Erythroblast (primary cell): ENCODE data around the gene SEPTIN14.
"Not testable (repeated sequence)": the region's sequence is repeated elsewhere in the genome, so short reads cannot be mapped to it uniquely, and the experiment has no call there.

Experiments
- DNase-seq, 2 experiments: peaks; one replicate each; lab custom pipeline; 2025; lab: John Stamatoyannopoulos, UW
- GATA1 ChIP-seq: IDR thresholded peaks from 2 replicates; pipeline ENCODE4 v1.6.1; 2011; ENCODE audit warnings: low read depth, mild to moderate bottlenecking, control low read depth, low read length, moderate library complexity
- POLR2A ChIP-seq: IDR thresholded peaks from 2 replicates; pipeline ENCODE4 v1.6.1; 2011; ENCODE audit warnings: mild to moderate bottlenecking, low read length

Gene SEPTIN14

DNA sequence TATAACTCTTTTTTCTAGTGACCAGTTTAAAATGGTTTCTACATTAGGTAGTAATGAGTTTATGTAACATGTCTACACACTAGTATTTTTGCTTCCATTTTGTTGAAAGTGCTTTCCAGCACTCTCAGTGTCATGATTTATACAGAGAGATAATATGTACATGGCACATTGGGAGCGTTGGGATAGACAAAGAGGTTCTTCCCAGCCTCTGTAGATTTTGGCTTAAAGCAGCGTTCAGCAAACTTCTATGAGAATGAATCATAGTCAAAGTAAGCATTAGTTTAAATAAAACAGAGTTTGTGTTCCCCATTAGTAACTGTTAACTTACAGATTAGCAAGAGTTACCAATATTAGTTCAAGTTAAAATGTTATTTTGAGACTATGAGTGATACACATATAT lies 43.9 kb downstream of the SEPTIN14 start:
- DNase-seq: no peak
- TF ChIP-seq GATA1: no peak
- no peak for TF ChIP-seq POLR2A

DNA sequence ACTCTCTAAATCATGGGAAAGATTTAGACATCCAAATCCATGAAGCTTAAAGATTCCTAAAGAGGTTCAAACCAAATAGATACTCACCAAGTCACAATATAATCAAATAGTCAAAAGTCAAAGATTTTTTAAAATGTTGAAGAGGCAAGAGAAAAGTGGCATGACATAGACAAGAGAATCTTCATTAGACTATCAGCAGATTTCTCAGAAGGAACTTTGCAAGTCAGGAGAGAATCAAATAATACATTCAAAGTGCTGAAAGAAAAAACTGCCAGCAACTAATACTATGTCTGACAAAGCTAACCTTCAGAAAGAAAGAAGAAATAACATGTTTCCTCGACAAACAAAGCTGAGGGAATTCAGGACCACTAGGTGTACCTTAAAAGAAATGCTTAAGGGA lies 65.3 kb downstream of the SEPTIN14 start:
- not testable (repeated sequence) for DNase-seq

DNA sequence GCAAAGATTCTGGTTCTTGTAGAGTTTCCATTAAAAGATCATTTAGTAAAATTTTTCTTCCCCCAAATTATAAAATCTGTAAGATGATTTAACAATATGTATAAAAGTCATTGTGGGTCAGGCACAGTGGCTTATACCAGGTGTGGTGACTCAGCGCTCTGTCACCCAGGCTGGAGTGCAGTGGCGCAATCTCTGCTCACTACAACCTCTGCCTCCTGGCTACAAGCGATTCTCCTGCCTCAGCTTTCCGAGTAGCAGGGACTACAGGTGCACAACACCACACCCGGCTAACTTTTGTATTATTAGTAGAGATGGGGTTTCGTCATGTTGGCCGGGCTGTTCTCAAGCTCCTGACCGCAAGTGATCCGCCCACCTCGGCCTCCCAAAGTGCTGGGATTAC lies 68.0 kb downstream of the SEPTIN14 start:
- no peak for TF ChIP-seq POLR2A
- no peak for DNase-seq

DNA sequence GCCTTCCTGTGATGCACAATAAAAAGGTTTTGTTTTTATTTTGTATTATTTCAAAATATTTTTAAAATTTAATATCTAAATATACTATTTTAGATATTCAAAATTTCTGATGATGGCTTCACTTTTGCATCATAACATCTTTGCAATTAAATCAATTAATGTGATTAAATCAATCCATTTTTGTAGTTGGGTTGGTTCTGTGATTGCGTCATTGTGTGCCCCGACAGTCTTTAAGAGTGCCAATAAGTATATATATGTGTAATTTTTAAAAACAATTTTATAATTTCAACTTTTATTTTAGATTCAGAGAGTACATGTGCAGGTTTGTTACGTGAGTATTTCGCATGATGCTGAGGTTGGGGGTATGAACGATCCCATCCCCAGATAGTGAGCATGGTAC lies 70.5 kb downstream of the SEPTIN14 start:
- no peak for TF ChIP-seq POLR2A
- TF ChIP-seq GATA1: no peak
- DNase-seq: no peak

DNA sequence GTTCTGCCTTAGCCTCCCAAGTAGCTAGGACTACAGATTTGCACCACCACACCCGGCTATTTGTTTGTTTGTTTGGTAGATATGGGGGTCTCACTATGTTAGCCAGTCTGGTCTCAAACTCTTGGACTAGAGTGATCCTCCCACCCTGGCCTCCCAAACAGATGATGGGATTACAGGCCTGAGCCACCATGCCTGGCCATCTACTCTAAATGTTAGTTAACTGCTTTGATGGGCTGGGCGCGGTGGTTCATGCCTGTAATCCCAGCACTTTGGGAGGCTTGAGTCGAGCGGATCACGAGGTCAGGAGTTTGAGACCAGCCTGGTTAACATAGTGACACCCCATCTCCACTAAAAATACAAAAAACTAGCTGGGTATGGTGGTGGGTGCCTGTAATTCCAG lies 74.8 kb downstream of the SEPTIN14 start:
- no peak for DNase-seq
- TF ChIP-seq GATA1 (no peak), POLR2A (no peak)

DNA sequence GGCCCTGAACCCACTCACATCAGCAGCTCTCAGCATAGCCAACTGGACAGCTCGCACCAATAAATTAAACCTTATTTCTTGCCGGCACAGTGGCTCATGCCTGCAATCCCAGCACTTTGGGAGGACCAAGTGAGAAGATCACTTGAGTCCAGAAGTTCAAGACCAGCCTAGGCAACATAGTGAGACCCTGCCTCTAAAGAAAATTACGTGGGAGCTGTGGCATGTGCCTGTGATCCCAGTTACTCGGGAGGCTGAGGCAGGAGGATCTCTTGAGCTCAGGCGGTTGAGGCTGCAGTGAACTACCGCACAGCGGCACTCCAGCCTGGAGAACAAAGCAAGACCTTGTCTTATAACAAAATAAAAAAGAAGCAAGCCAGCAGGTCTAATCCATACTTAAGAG lies 75.7 kb downstream of the SEPTIN14 start:
- no peak for DNase-seq
- no peak for TF ChIP-seq GATA1
- TF ChIP-seq POLR2A: no peak

DNA sequence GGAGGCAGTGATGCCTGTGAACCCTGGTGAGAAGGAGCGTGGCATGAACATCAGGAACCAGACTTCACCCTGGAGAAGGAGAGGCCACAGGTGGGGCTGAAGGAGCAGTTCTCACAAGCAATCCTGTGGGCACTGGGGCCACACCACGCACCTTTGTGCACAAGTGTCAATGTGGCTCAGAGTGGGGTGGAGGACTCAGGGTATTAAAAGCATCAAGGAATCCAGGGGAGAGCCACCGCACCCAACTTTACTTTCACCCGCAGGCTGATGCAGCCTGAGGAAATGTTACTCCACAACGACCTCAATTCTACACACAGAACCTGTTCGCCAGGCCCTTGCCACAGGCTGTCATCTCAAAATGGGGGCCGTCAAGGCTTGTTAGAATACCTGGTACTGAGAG lies 77.1 kb downstream of the SEPTIN14 start:
- not testable (repeated sequence) for DNase-seq

DNA sequence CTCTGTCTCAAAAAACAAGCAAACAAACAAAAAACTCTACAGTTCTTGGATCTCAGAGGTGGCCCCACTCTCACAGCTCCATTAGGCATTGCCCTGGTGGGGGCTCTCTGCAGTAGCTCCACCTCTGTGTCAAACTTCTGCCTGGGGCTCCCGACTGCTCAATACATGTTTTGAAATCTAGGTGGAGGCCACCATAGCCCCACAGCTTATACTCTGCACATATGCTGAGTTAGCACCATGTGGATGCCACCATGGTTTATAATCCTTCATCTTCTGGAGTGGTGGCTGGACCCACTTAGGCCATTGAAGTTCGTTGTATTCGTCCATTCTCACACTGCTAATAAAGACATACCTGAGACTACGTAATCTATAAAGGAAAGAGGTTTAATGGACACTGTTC lies 78.4 kb downstream of the SEPTIN14 start:
- no peak for DNase-seq
- TF ChIP-seq GATA1 (no peak), POLR2A (no peak)

DNA sequence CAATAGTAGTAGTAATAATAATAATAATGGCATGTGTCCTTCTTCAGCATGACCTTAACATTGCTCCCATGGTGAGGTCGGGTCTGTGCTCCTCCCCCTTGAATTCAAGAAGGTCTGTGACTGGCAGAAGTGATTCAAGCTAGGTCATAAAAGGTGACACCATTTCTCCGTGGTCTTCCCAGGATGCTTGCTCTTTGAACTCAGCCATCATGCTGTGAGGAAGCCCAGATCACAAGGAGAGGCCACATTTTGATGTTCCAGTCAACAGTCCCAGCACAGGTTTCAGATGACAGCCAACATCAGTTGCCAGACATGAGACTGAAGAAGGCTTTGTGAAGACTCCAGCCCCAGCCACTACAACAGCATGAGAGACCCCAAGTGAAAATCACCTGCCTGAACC lies 83.9 kb downstream of the SEPTIN14 start:
- DNase-seq: no peak
- TF ChIP-seq GATA1 (no peak), POLR2A (no peak)

DNA sequence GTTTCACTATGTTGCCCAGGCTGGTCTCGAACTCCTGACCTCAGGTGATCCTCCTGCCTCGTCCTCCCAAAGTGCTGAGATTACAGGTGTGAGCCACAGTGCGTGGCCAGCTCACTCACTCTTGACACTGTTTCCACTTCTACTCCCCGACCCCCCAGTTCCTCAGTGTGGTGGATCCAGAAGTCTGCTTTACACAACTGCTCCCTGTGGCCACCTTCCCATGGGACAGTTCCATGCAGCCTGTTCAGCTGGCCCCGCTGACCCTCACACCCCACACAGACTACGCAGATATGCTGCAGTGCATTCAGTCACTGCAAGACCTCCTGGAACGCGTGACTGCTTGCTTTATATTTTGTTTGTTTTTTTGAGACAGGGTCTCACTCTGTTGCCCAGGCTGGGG lies 86.4 kb downstream of the SEPTIN14 start:
- no peak for DNase-seq
- TF ChIP-seq POLR2A (no peak), GATA1 (no peak)

DNA sequence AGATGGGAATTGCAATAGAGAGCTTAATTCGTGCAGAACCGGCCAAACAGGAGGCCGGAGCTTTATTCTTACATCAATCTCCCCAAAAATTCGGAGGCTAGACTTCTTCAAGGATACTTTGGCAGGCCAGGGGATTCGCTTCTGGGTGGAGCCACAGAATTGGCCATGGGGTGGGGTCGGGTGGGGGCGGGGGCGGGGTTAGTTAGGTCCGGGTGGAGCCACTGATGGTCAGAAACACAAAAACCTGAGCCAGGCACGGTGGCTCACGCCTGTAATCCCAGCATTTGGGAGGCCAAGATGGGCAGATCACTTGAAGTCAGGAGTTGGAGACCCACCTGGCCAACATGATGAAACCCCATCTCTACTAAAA lies 87.5 kb downstream of the SEPTIN14 start:
- TF ChIP-seq GATA1 (no peak), POLR2A (no peak)
- no peak for DNase-seq

DNA sequence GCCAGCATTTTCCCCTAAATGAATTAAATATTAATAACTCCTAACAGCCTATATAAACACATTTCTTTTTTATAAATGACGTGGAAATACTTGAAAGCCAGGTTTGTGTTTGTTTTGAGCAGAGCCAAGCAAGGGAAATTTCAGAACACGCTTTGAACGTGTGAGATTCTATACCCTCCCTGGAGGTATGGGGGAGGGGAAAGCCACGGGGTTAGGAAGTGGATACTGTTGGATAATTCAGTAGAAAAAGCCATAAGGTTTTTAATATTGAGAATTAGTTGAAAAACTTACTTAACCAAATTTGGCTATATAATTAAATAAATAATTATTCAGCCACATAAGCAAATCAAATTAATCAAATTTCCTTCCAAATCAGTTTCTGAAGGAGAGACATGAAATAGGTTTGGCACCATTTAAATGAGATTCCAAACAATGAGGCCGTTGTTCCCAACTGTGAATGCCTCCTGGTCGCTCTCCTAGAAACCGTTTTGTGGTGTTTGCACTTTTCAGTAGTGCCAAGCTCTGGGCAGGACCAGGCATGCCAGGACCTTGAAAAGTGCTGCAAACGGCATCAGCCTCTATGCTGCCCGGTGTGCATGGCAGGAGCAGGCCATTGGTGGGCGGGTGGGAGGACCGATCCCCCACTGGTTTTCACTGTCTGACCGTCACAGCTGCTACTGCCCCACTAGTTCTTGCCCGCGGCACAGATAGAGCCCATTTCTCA lies 88.1 kb downstream of the SEPTIN14 start:
- TF ChIP-seq GATA1 (no peak), POLR2A (no peak)
- no peak for DNase-seq

DNA sequence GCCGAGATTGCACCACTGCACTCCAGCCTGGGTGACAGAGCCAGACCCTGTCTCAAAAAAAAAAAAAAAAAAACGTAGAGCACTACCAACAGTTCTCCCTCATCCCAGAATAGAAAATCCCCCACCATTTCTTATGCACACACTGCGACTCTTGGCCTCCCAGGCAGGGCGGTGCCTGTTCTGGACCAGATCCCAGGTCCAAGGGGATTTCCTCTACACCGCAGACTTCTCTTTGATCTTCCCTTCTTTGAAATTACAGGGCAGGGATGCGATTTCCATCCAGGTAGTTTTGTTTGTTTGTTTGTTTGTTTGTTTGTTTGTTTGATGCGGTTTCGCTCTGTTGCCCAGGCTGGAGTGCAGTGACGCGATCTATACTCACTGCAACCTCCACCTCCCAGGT lies 91.8 kb downstream of the SEPTIN14 start:
- no peak for DNase-seq
- TF ChIP-seq GATA1 (no peak), POLR2A (no peak)

DNA sequence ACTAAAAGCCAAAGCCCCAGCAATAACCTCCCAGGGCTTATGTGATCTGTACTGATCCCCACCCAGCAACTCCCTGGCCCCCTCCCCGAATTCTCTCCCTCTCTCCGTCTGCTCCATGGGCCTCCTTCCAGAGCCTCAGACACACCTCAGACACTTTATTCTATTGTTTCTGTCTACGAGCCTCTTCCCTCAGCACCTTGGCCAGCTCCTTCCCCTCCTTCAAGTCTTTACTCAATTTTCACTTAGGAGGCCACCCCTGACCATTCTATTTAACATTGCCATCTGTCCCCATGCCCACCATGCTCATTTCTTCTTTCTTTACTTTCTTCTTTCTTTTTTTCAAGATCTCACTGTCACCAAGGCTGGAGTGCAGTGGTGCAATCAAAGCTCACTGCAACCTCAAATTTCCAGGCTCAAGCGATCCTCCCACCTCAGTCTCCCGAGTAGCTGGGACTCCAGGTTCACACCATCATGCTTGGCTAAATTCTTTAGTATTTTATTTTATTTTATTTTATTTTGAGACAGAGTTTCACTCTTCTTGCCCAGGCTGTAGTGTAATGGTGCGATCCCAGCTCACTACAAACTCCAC lies 109.2 kb downstream of the SEPTIN14 start:
- DNase-seq: not testable (repeated sequence)

DNA sequence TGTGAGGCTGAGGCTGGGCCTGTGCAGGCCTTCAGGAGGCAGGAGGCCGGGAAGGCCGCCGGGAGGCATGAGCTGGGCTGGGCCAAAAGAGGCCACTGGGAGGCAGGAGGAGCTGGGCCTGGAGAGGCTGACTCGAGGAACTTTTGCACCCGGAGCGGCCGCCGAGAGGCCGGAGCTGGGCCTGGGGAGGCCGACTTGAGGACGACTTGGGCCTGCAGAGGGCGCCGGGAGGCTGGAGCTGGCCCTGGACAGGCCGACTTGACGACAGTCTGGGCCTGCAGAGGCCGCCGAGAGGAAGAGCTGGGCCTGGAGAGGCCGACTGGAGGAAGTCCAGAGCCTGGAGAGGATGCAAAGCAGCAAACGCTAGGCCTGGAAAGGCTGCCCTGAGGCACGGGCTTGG lies 117.8 kb downstream of the SEPTIN14 start:
- peak; percentile 1 to 4 for DNase-seq
